ENCODE results near the gene PPP1R14C.

The PPP1R14C gene

DNA sequence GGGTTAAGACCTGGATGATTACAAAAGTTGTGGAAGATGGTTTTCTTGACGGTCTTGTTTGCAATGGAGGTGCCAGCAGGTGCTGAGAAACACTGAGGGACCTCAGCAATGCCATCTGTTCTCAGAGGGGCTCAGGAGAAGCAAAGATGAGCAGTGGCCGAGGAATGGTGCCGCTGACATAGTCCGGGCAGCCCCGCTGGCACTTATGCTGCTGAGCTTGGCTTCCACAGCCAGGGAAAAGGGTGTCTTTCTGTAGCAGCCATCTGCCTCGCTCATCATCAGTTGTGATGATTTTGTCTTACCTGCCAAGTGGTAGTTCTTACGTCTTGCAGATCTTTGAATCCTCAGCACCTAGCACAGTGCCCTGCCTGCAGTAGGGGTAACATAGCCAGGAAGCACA lies 55.7 kb downstream of the PPP1R14C start:
- no peak for DNase-seq

GRCh38 chr6:150199241-150199640 lies 56.4 kb downstream of the PPP1R14C start:
- no peak for DNase-seq

DNA sequence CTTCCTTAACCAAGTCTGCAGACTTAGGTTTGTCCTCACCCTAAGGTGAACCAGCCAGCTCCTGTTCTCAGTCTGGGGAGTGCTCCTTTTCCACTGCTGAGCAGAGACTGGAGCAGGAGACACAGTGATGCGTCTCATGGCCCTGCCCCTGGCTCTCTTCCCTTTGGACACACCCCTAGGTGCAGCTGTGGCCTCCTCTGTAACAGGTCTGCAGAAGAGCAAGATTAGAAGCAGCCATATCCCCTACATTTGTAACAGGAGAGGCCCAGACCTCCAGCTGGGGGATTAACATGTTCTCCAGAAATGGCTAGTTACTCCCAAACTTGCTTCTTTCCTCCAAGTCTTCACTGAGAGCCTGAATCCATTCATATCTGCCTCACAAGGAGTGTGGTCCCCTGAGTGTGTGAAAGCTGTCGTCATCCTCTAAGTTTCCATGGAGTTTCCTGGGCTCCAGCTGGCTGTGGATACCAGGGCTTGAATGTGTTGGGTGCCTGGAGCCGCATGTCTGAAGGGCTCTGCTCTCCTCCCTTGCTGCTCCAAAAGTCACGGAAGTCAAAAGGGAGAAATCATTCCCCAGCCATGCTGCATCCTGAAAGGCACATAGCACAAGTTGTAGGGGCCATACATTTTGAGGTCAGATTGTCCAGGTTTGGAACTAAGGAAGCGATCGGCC lies 57.7 kb downstream of the PPP1R14C start:
- no peak for DNase-seq

DNA sequence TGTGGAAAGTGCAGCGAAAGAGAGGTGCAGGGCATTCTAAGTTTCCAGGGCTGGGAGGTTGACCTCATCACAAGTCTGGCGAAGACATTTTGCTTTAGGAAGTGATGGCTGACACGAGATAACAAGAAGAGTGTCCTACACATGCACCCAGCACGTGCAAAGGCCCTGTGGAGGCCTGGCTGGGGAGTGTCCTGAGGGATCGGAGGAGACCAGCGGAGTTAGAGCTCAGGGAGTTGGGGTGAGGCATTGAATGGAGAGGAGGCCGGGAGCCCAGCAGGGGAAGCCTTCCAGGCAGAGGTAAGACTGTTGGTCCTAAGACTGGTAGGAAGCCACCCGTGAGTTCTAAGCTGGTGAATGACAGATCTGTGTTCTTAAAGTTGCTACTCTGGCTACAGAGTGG lies 58.4 kb downstream of the PPP1R14C start:
- no peak for DNase-seq

DNA sequence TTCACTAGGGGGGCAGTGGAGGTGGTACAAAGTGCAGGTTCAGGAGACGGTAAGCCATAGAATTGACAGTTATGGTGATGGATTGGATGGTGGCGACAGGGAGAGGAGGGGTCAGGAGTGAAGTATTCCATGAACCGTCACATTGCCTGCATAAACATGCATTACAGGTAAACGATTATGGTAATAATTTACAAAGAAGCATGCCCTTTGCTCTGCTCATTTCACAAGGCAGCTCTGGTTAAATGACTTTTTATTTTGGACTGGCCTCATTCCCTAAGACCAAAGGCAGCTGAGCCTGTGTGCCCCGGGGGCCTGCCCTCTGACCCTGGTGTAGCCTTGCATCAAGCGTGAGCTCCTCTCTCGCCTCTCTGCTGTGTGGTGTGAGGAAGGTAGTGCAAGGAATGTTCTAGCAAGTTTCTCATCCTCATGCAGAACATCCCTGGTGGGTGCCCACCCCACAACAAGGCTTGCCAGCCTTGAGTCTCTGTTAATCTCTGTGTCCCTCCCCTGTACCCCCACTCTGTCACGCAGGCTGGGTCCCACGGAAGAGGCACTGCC lies 59.0 kb downstream of the PPP1R14C start:
- DNase-seq, result no peak

DNA sequence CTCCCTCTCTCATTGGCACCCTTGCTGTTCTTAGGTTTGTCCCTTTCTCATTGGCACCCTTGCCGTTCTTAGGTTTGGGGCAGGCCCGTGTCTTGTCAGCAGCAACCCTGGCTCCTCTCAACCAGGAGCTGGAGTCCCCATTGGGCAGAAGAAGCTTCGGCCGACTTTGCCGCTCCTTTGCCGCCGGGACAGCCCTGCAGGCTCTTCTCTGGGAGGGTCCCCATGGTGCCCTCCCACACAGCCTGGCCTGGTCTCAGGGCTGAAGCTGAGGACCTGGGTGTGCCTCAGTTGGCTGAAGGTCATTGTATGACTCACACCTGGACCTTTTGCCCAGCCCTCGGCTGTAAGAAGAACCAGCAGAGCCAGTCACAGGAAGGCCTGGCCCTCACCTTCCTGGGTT lies 59.6 kb downstream of the PPP1R14C start:
- DNase-seq, result no peak

DNA sequence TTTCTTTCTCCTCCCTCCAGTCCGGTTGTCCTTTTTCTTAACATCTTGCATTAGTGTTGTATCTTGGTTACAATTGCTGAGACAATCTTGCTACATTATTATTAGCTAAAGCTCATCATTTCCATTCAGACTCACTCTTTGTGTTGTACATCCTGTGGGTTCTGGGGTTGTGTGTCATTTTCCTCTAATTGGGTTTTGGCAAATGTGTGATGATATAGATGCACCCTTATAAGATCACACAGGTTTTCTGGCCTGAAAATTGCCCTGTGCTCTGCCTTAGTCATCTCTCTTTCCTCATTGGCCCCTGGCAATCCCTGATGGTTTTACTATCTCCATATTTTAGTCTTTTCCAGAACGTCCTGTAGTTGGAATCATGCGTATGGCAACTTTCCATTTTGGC lies 60.1 kb downstream of the PPP1R14C start:
- no peak for DNase-seq

DNA sequence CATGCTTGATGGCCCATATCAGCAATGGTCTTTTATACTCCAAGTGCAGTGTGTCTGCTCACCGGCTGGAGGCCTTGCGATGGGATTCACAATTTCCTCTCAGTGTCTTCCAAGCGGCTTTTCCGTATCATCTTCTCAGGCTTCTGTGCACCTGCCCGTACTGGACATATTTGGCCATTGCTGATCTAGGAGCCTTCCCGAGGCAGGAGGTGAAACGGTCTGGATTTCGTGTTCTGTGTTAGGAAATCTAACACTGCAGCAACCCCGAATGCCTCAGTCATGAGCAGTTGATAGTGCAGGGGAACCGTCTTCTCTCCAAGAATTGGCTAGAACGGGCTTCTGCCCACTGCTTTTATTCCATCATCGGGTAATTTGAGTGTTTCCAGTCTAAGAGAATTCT lies 60.5 kb downstream of the PPP1R14C start:
- DNase-seq, result no peak

DNA sequence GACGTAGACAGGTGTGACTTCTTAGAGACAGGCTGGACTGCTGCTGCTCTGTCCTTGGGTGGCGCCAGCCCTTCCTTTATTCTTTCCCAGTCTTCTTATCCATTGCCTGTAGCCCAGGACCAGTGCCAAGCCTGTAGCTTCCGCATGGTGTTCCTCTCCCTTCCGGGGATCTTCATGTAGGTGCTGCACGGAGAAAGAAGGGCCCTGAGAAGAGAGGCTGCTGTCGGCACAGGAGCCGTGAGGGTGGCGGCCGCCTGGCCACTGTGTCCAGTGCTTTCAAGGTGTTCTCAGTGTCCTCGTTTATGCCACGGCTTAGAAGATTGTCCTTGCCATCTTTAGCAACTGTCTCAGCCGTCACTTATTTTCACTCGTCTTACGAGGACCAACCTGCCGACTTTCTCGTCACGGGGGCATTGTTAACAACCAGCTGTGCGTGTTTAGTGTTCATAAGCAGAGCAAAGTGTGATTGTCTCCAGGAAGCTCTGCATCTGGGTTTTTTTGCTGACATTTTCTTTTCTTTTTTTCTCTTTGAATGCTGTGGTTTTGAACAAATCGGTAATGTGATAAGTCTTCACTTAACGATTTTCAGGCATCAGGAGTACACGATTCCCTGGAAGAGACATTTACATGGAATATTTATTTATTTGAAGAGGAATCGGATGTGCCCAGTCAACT lies 61.2 kb downstream of the PPP1R14C start:
- DNase-seq, result no peak

DNA sequence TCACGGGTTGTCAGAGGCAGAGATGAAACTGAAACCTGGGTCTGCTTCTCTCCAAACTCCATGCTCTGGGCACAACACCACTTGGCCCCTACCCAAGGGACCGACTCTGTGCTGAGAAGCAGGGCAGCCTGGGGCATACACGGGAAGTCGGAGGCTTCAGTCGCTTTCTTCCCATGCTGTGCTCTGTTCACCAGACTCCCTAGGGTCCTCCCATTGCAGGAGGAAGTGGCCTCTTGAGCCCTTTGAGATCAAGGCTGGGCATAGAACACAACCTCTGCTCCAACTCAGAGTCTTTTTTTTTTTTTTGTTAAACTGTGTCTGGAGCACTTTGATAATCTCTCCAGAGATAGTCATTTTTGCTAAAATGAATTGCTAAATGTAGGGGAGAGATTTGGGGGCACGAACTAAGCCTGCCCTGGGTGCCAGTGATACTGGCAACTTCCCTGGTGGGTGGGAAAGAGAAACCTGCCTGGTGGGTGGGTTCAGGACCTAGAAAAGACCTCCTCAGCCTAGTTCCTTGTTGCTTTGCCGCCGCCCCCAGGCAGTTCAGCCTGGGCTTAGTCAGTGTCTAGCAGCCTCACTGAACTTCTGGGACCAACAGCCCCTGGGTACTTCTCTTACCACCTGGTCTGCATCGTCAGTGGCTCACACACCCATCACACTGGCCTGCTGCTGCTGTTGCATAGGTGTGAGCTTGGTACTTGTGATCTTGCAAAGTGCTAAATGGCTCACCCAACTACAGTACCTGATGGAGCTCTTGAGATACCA lies 62.0 kb downstream of the PPP1R14C start:
- no peak for DNase-seq

DNA sequence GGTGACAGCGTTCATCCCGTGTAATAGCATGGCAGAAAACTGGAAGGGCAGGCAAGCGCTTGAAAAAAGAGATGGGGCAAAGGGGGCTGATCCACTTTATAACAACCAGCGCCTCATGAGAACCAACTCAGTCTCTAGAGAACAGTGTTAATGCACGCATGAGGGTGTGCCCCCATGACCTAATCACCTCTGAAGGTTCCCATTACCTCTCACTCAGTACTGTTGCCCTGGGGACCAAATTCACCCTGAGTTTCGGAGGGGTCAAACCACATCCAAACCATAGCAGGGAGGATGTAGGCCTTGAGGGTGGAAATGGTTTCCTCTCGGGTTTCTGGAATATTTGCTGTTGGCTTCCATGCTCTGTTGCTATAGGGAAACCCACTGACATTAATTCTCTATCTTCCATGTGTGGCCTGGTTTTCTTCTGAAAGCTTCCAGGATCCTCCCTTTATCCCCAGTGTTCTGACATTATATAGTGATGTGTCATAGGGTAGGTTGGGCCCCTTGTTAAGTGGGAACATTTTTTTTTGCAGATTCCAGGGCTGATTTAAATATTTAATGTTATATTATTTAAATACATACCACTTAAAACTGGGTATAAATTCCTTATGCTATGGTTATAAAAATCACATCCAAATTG lies 65.2 kb downstream of the PPP1R14C start:
- DNase-seq, result no peak

GRCh38 chr6:150208611-150209352 lies 65.9 kb downstream of the PPP1R14C start:
- DNase-seq, result no peak

GRCh38 chr6:150209415-150209814 lies 66.6 kb downstream of the PPP1R14C start:
- no peak for DNase-seq

DNA sequence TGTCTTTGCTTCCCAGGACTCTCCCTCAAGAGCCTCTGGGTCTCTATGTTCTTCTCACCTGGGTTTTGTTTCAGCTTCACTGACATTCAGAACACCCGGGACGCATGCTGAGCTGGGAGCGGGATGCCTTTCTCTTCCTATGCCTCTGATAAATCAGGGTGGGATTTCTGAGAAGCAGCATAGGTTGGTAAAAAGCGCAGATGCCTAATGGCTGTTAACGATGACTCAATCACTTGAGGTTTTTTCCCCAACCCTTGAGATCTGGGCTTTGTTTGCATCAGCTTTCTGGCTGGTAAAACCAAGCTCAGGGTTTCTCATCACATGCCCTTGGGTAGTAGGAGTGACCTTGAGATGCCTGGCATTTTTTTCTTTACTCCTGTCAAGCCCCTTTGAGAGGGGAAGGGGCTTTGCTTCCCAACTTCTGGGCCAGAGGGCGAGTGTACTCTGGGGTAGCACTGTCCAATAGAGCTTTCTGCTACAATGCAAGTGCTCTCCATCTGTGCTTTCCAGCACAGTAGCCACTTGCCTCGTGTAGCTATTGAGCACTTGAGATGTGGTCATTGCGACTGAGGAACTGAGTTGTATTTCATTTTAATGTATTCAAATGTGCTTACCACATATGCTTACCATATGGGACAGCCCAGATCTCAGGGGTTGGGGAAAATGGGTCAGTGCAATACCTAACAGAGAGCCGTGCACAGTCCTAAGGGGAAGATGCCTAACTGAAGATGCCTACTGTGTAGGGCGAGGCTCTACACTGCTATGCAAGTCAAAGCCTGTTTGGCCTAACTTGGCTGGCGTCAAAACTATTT lies 69.1 kb downstream of the PPP1R14C start:
- no peak for DNase-seq

DNA sequence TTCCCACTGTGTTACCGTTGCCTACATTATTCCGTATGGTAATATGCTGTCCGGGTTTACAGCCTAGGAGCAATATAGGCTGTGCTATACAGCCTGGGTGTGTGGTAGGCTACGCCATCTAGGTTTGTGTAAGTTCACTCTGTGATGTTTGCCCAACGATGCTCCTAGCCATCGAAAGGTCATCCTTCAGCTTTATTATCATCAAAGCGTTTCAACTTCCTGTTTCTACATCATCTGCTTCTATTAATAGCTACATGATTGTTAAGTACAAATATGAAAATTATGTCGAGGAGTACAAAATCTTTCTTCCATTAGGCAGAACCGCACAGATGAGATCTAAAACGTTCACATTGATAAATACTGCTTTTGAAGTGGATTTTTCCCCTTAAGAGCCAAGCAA lies 69.9 kb downstream of the PPP1R14C start:
- DNase-seq, result no peak

- DNase-seq, result no peak
Observed at GRCh38 chr6:150213301-150213700, 70.5 kb downstream of the PPP1R14C start.

DNA sequence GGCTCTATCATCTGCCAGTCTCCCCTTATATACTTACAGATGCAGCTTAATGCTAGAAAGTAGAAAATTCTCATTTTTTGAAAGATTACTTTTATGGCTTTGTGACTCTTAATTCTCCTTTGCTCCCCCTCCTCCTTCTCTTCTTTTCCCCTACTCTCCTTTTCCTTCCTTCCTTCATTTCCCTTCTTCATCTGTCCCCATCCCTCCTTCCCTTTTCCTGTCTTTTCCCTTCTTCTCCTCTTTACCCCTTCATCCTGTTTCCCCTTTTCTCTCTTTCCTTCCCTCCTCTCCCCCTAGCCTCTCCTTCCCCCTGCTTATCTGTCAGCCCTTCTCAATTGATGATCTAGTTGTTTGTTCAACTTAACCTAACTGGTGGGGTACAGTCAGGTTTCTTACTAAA lies 71.5 kb downstream of the PPP1R14C start:
- no peak for DNase-seq

DNA sequence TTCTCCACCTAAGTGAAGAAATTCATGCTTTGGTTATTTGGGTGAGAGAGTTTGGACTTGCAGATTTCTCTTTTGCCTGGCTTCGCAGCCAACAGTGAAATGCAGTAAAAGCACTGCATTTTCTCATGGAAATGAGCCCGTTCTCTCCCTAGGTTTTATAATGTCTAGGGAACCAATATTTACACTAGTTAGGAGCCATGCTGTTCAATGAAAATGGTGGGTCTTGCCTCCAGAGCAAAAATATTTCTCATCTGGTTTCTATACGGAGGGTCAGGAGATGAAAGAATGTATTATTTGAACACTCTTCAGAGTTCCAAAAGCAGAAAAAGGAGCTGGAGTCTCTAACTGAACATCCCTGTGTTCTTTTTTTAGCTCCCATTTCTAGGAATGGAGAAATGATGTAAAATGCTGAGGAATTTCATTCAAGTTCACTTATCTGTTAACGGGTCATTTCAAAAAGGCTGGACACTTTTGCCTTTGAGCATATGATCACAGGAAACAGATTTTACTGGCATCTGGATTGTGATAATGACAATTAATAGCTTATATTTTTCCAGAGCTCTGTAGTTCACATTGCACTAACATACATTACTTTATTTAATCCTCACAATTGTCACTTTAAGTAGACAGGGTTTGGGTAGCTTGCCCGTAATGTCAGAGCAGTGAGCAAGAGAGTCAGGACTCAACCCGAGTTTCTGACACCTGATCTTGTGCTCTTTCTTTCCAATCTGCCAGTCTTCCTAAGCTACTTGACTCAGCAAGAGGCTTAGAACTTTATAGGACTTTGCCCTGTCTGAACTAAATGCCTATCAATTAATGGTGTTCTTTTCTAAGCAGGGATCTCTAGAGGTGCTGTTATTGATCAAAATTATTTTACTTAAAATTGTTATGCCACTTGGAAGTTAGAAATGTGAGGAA lies 78.0 kb downstream of the PPP1R14C start:
- DNase-seq, result no peak

- DNase-seq, result no peak
Observed at GRCh38 chr6:150224820-150225219, 82.0 kb downstream of the PPP1R14C start.

- DNase-seq, result no peak
Observed at GRCh38 chr6:150227281-150227680, 84.4 kb downstream of the PPP1R14C start.

Measured in NCI-H446 treated with DMSO at 0.1 percent for 48 hours (cell line).